H9 (cell line): ENCODE data around the gene CD81. TPM values are rescaled to one million over a fixed set of nuclear protein-coding genes. Genes with fewer than 3 reads are reported as not detected.
"Not testable (repeated sequence)": the region's sequence is repeated elsewhere in the genome, so short reads cannot be mapped to it uniquely, and the experiment has no call there.

Experiments
- DNase-seq: peaks from one replicate; pipeline ENCODE4 v3.0.0-alpha.2; 2017
- H2AFZ ChIP-seq: one replicate; pipeline ENCODE4 v1.6.1; 2013; ENCODE audit warnings: mild to moderate bottlenecking, low read length, control low read depth, moderate library complexity
- H2AK5ac ChIP-seq: 2 replicates; pipeline ENCODE4 v1.6.1; 2013; ENCODE audit warnings: low read length, control low read depth, mixed read lengths; ENCODE audit not compliant: insufficient read length
- H2BK120ac ChIP-seq: one replicate; pipeline ENCODE4 v1.6.1; 2013; ENCODE audit warnings: low read depth, mild to moderate bottlenecking, low read length, control low read depth, inconsistent platforms; ENCODE audit not compliant: poor library complexity, severe bottlenecking
- H2BK12ac ChIP-seq: 2 replicates; pipeline ENCODE4 v1.6.1; 2013; ENCODE audit warnings: low read length, control low read depth, mixed read lengths, low read depth; ENCODE audit not compliant: insufficient read length
- H2BK15ac ChIP-seq: 2 replicates; pipeline ENCODE4 v1.6.1; 2013; ENCODE audit warnings: low read depth, low read length, control low read depth
- H2BK20ac ChIP-seq: one replicate; pipeline ENCODE4 v1.6.1; 2013; ENCODE audit warnings: low read depth, mild to moderate bottlenecking, low read length, control low read depth, inconsistent platforms; ENCODE audit not compliant: poor library complexity, severe bottlenecking
- H2BK5ac ChIP-seq: 2 replicates; pipeline ENCODE4 v1.6.1; 2013; ENCODE audit warnings: low read length, control low read depth, mixed read lengths; ENCODE audit not compliant: insufficient read length
- H3K14ac ChIP-seq: 2 replicates; pipeline ENCODE4 v1.6.1; 2013; ENCODE audit warnings: low read length, control low read depth; ENCODE audit not compliant: insufficient read depth
- H3K18ac ChIP-seq: 2 replicates; pipeline ENCODE4 v1.6.1; 2013; ENCODE audit warnings: low read depth, mild to moderate bottlenecking, mixed read lengths, low read length, control low read depth; ENCODE audit not compliant: insufficient read length
- H3K23ac ChIP-seq: 2 replicates; pipeline ENCODE4 v1.6.1; 2013; ENCODE audit warnings: low read length, control low read depth, mixed read lengths, low read depth; ENCODE audit not compliant: insufficient read length
- H3K23me2 ChIP-seq: 2 replicates; pipeline ENCODE4 v1.6.1; 2013; ENCODE audit warnings: low read depth, mild to moderate bottlenecking, mixed read lengths, low read length, control low read depth; ENCODE audit not compliant: insufficient read length, poor library complexity, severe bottlenecking
- H3K27ac ChIP-seq: 2 replicates; pipeline ENCODE4 v1.5.1; 2013; ENCODE audit warnings: low read length, control low read depth, mixed read lengths, low read depth; ENCODE audit not compliant: insufficient read length
- H3K27me3 ChIP-seq: 2 replicates; pipeline ENCODE4 v1.6.1; 2013; ENCODE audit warnings: low read length, control low read depth, inconsistent platforms; ENCODE audit not compliant: insufficient read depth
- H3K4ac ChIP-seq: 2 replicates; pipeline ENCODE4 v1.6.1; 2013; ENCODE audit warnings: low read depth, mild to moderate bottlenecking, control low read depth, inconsistent platforms, low read length, moderate library complexity
- H3K4me1 ChIP-seq: 2 replicates; pipeline ENCODE4 v1.6.1; 2013; ENCODE audit warnings: low read length, control low read depth, inconsistent platforms; ENCODE audit not compliant: insufficient read depth
- H3K4me2 ChIP-seq: 2 replicates; pipeline ENCODE4 v1.6.1; 2013; ENCODE audit warnings: low read length, control low read depth, mixed read lengths; ENCODE audit not compliant: insufficient read length, insufficient read depth
- H3K56ac ChIP-seq: 2 replicates; pipeline ENCODE4 v1.6.1; 2013; ENCODE audit warnings: low read depth, mild to moderate bottlenecking, mixed read lengths, low read length, control low read depth; ENCODE audit not compliant: insufficient read length
- H3K79me1 ChIP-seq: 2 replicates; pipeline ENCODE4 v1.6.1; 2013; ENCODE audit warnings: low read depth, mild to moderate bottlenecking, moderate library complexity, low read length, control low read depth, inconsistent platforms; ENCODE audit not compliant: insufficient read depth, poor library complexity, severe bottlenecking
- H3K79me2 ChIP-seq: 2 replicates; pipeline ENCODE4 v1.6.1; 2013; ENCODE audit warnings: low read length, control low read depth, inconsistent platforms; ENCODE audit not compliant: insufficient read depth
- H3K9ac ChIP-seq: 2 replicates; pipeline ENCODE4 v1.6.1; 2013; ENCODE audit warnings: low read length, control low read depth, mixed read lengths; ENCODE audit not compliant: insufficient read length; ENCODE audit errors: extremely low read depth
- H3K9me3 ChIP-seq: one replicate; pipeline ENCODE4 v1.6.1; 2013; ENCODE audit warnings: low read depth, low read length, inconsistent platforms; ENCODE audit not compliant: control insufficient read depth
- H3T11ph ChIP-seq: one replicate; pipeline ENCODE4 v1.6.1; 2013; ENCODE audit warnings: mild to moderate bottlenecking, low read length, control low read depth, inconsistent platforms
- H4K20me1 ChIP-seq: one replicate; pipeline ENCODE4 v1.6.1; 2013; ENCODE audit not compliant: control insufficient read depth, insufficient read length, insufficient read depth
- H4K5ac ChIP-seq: 2 replicates; pipeline ENCODE4 v1.6.1; 2013; ENCODE audit warnings: low read depth, mild to moderate bottlenecking, mixed read lengths, low read length, control low read depth; ENCODE audit not compliant: insufficient read length
- H4K8ac ChIP-seq: replicated peaks from 2 replicates; pipeline ENCODE4 v1.6.1; 2013; ENCODE audit warnings: low read length, control low read depth, mixed read lengths, low read depth; ENCODE audit not compliant: insufficient read length
- H4K91ac ChIP-seq: 2 replicates; pipeline ENCODE4 v1.6.1; 2013; ENCODE audit warnings: low read depth, mild to moderate bottlenecking, moderate library complexity, mixed read lengths, low read length, control low read depth; ENCODE audit not compliant: insufficient read length
- H3K27ac Mint-ChIP-seq, 3 experiments: 2 replicates in 2 of 3; 3 replicates in 1 of 3; pipeline ENCODE4 v1.8.0; 2020 to 2021; ENCODE audit warnings: mixed read lengths in 3 of 3, mild to moderate bottlenecking in 1 of 3, moderate library complexity in 1 of 3
- H3K27me3 Mint-ChIP-seq: 2 replicates; pipeline ENCODE4 v1.8.0; 2021; ENCODE audit warnings: low read depth, mild to moderate bottlenecking, moderate library complexity, mixed read lengths
- H3K36me3 Mint-ChIP-seq, 3 experiments: 2 replicates in 2 of 3; 3 replicates in 1 of 3; pipeline ENCODE4 v1.8.0; 2020 to 2021; ENCODE audit warnings: low read depth in 3 of 3, mixed read lengths in 3 of 3; ENCODE audit not compliant: insufficient read depth in 1 of 3
- H3K4me1 Mint-ChIP-seq, 2 experiments: 2 replicates each; pipeline ENCODE4 v1.8.0; 2020; ENCODE audit warnings: mixed read lengths in 2 of 2
- H3K4me3 Mint-ChIP-seq, 2 experiments: 2 replicates in 1 of 2; 3 replicates in 1 of 2; pipeline ENCODE4 v1.8.0; 2020 to 2021; ENCODE audit warnings: mild to moderate bottlenecking in 2 of 2, mixed read lengths in 2 of 2, moderate library complexity in 1 of 2
- H3K9me3 Mint-ChIP-seq, 2 experiments: 2 replicates in 1 of 2; 3 replicates in 1 of 2; pipeline ENCODE4 v1.8.0; 2020; ENCODE audit warnings: mild to moderate bottlenecking in 2 of 2, mixed read lengths in 2 of 2, moderate library complexity in 1 of 2
- WGBS: extraction: QIAGEN DNeasy Blood & Tissue Kit; methylation state at CpG from one replicate; pipeline ENCODE4 v1.1.7; 2013; ENCODE audit warnings: missing lambda C conversion rate, low lambda C conversion rate, mixed read lengths; ENCODE audit not compliant: insufficient read length; ENCODE audit errors: extremely low coverage; 5-methylcytosine and 5-hydroxymethylcytosine counted together
- total RNA-seq: library from RNA; stranded (reverse); gene quantifications from 2 replicates; pipeline ENCODE4 v1.2.1, GENCODE V29; 2021
- TF ChIP-seq, protein P1 (sequence below): fragments of 200-600 bp; sonication (generic); conservative IDR thresholded peaks from 3 replicates; pipeline ENCODE4 v1.8.0; 2021; ENCODE audit warnings: antibody characterized with exemption, mild to moderate bottlenecking

CD81 gene
- total RNA-seq, 1 experiment from 2014 or later, result 246 TPM

DNA sequence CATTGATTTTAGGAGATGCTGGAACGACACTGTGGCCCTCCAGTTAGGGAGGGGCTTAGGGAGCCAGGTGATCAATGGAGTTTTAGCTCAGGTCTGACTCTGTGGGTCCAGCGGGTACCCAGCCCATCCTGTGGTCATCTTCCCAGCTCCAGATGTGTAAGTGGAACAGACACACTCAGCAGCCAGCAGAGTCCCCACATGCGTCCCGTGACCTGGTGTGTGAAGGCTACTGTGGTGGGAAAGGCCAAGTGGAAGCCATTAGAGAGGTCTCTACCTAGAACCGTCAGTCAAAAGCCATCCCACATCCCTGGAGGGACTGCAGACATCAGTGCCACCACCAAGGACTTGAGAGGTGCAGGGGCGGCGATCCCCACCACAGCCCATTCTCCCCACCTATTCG is 19.9 kb upstream of the CD81 start:
- Histone ChIP-seq H2BK12ac (no peak overlapping the region), H4K8ac (no peak overlapping the region), H3K27me3 (no peaks in the 10 kb centered on the region), H2BK20ac (no peak overlapping the region), H3K56ac (no peak overlapping the region), H3K4me1 (no peaks in the 10 kb centered on the region), H4K5ac (no peak overlapping the region), H3K9ac (no peak overlapping the region), H3K79me2 (no peaks in the 10 kb centered on the region), H4K91ac (no peak overlapping the region), H2BK15ac (no peak overlapping the region), H2AK5ac (no peak overlapping the region), H3K4ac (no peak overlapping the region), H3K18ac (no peak overlapping the region), H3K27ac (no peak overlapping the region), H3K23me2 (peaks cover 2% of the 10 kb centered on the region), H3K4me2 (no peak overlapping the region), H3K79me1 (no peaks in the 10 kb centered on the region), H3K23ac (no peak overlapping the region), H3K14ac (no peak overlapping the region), H3K9me3 (no peaks in the 10 kb centered on the region), H2AFZ (no peak overlapping the region), H3T11ph (no peak overlapping the region), H4K20me1 (no peaks in the 10 kb centered on the region), H2BK120ac (no peak overlapping the region), H2BK5ac (no peak overlapping the region)
- Mint-ChIP-seq H3K36me3 (peaks cover 2 to 8% (median 4%) of the 10 kb centered on the region in 3 experiments; a peak in 2 of 7 replicates), H3K9me3 (peaks cover 21 to 22% of the 10 kb centered on the region in 2 experiments), H3K27me3 (peaks cover 20% of the 10 kb centered on the region), H3K27ac (no peak overlapping the region), H3K4me1 (peaks cover 0 to 5% of the 10 kb centered on the region in 2 experiments; a peak in 1 of 4 replicates), H3K4me3 (no peak overlapping the region)
- TF ChIP-seq, protein P1, sequence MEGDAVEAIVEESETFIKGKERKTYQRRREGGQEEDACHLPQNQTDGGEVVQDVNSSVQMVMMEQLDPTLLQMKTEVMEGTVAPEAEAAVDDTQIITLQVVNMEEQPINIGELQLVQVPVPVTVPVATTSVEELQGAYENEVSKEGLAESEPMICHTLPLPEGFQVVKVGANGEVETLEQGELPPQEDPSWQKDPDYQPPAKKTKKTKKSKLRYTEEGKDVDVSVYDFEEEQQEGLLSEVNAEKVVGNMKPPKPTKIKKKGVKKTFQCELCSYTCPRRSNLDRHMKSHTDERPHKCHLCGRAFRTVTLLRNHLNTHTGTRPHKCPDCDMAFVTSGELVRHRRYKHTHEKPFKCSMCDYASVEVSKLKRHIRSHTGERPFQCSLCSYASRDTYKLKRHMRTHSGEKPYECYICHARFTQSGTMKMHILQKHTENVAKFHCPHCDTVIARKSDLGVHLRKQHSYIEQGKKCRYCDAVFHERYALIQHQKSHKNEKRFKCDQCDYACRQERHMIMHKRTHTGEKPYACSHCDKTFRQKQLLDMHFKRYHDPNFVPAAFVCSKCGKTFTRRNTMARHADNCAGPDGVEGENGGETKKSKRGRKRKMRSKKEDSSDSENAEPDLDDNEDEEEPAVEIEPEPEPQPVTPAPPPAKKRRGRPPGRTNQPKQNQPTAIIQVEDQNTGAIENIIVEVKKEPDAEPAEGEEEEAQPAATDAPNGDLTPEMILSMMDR, result no peak
- no CpG with 5 or more reads among the region's 8 CpGs for WGBS
- DNase-seq, result no peak

DNA sequence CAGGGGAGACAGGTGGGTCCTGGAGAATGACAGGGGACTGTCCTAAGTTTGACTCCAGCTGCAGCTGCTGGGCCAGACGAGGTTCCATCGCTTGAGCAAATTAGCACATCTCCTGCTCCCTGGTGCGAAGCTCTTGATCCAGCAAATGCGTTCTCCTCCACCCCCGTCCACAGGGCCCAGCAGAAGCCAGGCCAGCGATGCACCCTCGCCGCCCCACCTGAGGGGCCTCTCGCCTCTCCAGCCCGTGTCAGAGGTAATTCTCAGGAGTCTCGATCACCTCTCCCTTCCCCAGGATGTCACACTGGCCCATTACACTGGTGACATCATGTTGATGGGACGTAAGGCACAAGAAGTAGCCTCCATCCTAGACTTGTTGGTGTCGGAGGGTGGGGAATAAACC is 19.5 kb upstream of the CD81 start:
- H2BK20ac ChIP-seq, H3K79me2 ChIP-seq, H3K4me2 ChIP-seq, H3K36me3 Mint-ChIP-seq, H3K4me1 Mint-ChIP-seq, H2AFZ ChIP-seq, H2BK12ac ChIP-seq, H3K4me3 Mint-ChIP-seq, H3K79me1 ChIP-seq, H2BK5ac ChIP-seq, H3K9me3 ChIP-seq, H3K9ac ChIP-seq, H3K18ac ChIP-seq, H3K4me1 ChIP-seq, H4K5ac ChIP-seq, H3K56ac ChIP-seq, H2BK120ac ChIP-seq, H2AK5ac ChIP-seq, H3T11ph ChIP-seq, H4K91ac ChIP-seq, H3K14ac ChIP-seq, H3K23ac ChIP-seq, H3K27me3 ChIP-seq, H3K27ac Mint-ChIP-seq, H4K8ac ChIP-seq, H3K23me2 ChIP-seq, DNase-seq, H4K20me1 ChIP-seq, H3K27ac ChIP-seq, H3K4ac ChIP-seq, H2BK15ac ChIP-seq: not testable (repeated sequence)
- no CpG with 5 or more reads among the region's 13 CpGs for WGBS
- Mint-ChIP-seq H3K9me3 (peaks cover 17 to 19% of the 10 kb centered on the region in 2 experiments), H3K27me3 (peaks cover 17% of the 10 kb centered on the region)
